BLaER1 (cell line): ENCODE measurements around the gene XRCC6.
"Not testable (repeated sequence)": the region's sequence is repeated elsewhere in the genome, so short reads cannot be mapped to it uniquely, and the experiment has no call there.

Source experiments
- H3K27ac ChIP-seq: shearing (Covaris generic); formaldehyde crosslinking; 2 replicates; pipeline ENCODE4 v1.8.1; 2022
- H3K27me3 ChIP-seq: shearing (Covaris generic); formaldehyde crosslinking; 2 replicates; pipeline ENCODE4 v1.8.1; 2022
- H3K36me3 ChIP-seq: shearing (Covaris generic); formaldehyde crosslinking; 2 replicates; pipeline ENCODE4 v1.8.1; 2022
- H3K4me1 ChIP-seq: shearing (Covaris generic); formaldehyde crosslinking; 2 replicates; pipeline ENCODE4 v1.8.1; 2022
- H3K4me2 ChIP-seq: shearing (Covaris generic); formaldehyde crosslinking; 2 replicates; pipeline ENCODE4 v1.8.1; 2022
- H3K4me3 ChIP-seq: shearing (Covaris generic); formaldehyde crosslinking; 2 replicates; pipeline ENCODE4 v1.8.1; 2022
- H3K9ac ChIP-seq: shearing (Covaris generic); formaldehyde crosslinking; 2 replicates; pipeline ENCODE4 v1.8.1; 2022
- H3K9me3 ChIP-seq: shearing (Covaris generic); formaldehyde crosslinking; 2 replicates; pipeline ENCODE4 v1.8.1; 2022
- H4K20me1 ChIP-seq: shearing (Covaris generic); formaldehyde crosslinking; 2 replicates; pipeline ENCODE4 v1.8.1; 2022
- Cebpa-rat ChIP-seq: shearing (Covaris generic); IDR thresholded peaks from 2 replicates; pipeline ENCODE4 v1.8.1; 2022

Gene XRCC6

DNA sequence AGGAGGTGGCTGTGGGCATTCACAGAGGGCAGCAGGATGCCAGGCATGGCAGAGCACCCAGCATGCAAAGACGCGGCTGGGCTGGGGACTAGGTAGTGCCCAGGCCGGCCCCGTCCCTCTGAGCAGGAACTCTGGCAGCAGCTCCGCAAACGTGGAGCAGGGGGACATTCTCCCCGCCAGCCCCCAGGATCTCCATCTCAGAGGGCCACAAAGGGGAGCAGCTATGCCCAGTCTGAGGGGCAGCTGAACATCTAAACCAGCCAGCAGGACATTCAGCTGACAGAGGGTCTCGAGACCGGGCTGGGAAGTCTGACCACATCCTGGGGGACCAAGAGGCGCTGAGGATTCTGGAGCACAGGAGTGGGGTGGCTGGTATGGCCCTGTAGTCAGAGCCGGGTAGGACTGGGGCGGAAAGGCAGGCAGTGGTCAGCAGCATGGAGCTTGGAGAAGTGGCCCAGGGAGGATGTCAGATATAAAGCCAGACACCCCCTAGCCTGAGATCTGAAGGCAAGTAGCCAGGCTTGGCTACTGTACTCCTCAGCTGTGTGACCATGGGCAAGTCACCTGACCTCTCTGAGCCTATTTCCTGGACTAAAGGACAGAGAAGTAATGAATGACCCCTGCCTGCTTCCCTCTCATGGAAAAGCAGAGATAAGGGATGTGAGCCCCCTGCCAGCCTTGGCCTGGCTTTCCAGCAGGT is 41.6 kb upstream of the XRCC6 start:
- Histone ChIP-seq H3K4me3 (no peak overlapping the region), H3K36me3 (peaks cover 57% of the 10 kb centered on the region; the same call in 1 of the 2 replicates), H3K27me3 (no peaks in the 10 kb centered on the region), H3K4me1 (peaks cover 10% of the 10 kb centered on the region), H3K27ac (no peak overlapping the region), H3K9ac (no peak overlapping the region), H4K20me1 (no peaks in the 10 kb centered on the region; the same call in 1 of the 2 replicates), H3K9me3 (no peaks in the 10 kb centered on the region), H3K4me2 (no peak overlapping the region)
- TF ChIP-seq Cebpa-rat = no peak

DNA sequence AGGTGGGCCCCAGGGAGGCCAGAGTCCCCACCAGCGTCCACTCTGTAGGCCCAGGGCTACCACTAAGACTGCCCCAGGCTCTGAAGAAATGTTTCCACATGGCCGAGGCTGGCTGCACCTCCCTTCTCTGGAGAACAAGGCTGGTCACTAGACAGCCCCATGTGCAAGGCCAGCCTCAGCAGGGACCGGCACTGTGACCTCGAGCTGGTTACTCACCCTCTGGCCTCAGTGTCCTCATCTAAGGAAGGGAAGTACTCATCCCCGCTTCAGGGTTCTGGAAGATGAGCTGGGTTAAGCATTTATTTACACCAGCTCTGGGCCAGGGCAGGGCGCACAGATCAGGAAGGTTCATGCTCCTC is 41.1 kb upstream of the XRCC6 start:
- peaks cover 61% of the 10 kb centered on the region; the same call in 1 of the 2 replicates for H3K36me3 ChIP-seq
- no peak overlapping the region for H3K9ac ChIP-seq
- H4K20me1 ChIP-seq = no peaks in the 10 kb centered on the region; the same call in 1 of the 2 replicates
- H3K4me1 ChIP-seq = peaks cover 10% of the 10 kb centered on the region
- H3K27me3 ChIP-seq = no peaks in the 10 kb centered on the region
- H3K9me3 ChIP-seq = no peaks in the 10 kb centered on the region
- no peak overlapping the region for H3K4me3 ChIP-seq
- H3K4me2 ChIP-seq = no peak overlapping the region
- TF ChIP-seq Cebpa-rat = no peak
- no peak overlapping the region for H3K27ac ChIP-seq

DNA sequence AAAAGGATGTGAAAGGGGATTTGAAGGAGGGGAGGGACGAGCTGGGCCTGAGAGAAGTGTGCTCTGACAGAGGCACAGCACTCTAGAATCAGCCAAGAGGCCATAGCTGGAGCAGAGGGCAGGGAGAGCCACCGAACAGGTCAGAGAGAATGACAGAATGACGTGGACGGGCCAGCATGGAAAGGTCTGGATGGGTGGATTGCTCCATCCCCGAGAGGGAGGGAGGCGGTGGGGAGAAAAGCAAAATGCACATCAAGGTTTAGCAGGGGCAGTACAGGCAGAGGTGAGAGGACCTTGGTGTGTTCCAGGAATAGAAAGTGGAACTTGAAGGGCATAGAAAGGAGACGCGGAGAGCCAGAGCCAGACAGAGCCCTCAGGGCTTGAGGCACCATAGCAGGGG is 38.4 kb upstream of the XRCC6 start:
- H3K9ac ChIP-seq = no peak overlapping the region
- H3K27me3 ChIP-seq = no peaks in the 10 kb centered on the region
- H3K36me3 ChIP-seq = peaks cover 57% of the 10 kb centered on the region; the same call in 1 of the 2 replicates
- H3K9me3 ChIP-seq = no peaks in the 10 kb centered on the region
- no peak overlapping the region for H3K27ac ChIP-seq
- no peak overlapping the region for H3K4me2 ChIP-seq
- TF ChIP-seq Cebpa-rat = no peak
- H3K4me1 ChIP-seq = no peaks in the 10 kb centered on the region
- H3K4me3 ChIP-seq = no peak overlapping the region
- H4K20me1 ChIP-seq = no peaks in the 10 kb centered on the region; the same call in 1 of the 2 replicates

DNA sequence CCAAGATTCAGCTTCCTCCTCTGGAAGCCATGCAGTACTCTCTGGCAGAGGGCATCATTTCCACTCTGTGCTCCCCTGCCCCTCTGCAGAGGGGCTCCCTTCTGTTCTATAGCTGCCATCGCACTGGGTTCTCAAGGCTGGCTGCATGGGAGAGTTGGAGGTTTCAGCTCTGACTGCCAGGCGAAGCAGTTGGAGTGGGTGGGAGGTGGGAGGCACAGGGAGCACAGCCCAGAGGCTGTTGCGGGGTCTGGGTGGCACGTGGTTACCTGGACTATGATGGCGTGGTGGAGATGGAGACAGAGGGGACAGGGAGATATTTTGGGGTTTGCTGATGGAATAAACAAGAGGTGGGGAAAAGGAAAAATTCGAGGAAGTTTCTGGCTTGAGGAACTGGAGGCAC is 36.2 kb upstream of the XRCC6 start:
- no peak for TF ChIP-seq Cebpa-rat
- no peak overlapping the region for H3K27ac ChIP-seq
- H3K9ac ChIP-seq = no peak overlapping the region
- H3K4me3 ChIP-seq = no peak overlapping the region
- peaks cover 39% of the 10 kb centered on the region; the same call in 1 of the 2 replicates for H3K36me3 ChIP-seq
- H3K27me3 ChIP-seq = no peaks in the 10 kb centered on the region
- no peaks in the 10 kb centered on the region for H3K9me3 ChIP-seq
- H3K4me2 ChIP-seq = no peak overlapping the region
- H3K4me1 ChIP-seq = peaks cover 14% of the 10 kb centered on the region
- no peaks in the 10 kb centered on the region; the same call in 1 of the 2 replicates for H4K20me1 ChIP-seq

DNA sequence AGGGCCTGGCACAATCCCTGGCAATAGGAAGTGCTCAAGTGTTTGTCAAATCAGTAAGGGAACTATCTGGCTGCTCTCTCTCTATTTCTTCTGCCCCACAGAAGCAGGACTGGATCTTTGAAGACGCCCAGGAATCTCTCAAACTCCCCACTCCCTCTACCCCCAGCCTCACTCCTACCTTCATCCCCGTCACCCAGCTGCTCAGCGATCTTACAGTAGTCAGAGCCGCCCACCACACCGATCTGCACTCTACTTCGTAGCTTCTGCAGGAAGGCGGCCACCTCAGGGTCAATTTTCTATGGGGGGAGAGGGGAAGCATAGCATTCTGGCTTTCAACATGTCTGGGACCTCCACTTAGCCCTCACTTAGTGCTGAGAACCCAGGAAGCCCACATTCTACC is 35.2 kb upstream of the XRCC6 start:
- no peaks in the 10 kb centered on the region; the same call in 1 of the 2 replicates for H4K20me1 ChIP-seq
- peaks cover 32% of the 10 kb centered on the region; the same call in 1 of the 2 replicates for H3K36me3 ChIP-seq

DNA sequence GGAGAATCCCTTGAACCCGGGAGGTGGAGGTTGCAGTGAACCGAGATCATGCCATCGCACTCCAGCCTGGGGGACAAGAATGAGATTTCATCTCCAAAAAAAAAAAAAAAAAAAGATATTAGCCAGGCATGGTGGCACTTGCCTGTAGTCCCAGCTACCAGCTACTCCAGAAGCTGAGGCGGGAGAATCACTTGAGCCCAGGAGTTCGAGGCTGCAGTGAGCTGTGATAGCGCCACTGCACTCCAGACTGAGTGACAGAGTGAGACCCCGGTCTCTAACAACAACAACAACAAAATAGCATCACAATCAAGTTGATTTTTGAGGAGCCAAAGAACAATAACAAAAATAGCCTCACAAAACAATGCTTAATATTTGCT is 33.8 kb upstream of the XRCC6 start:
- H3K4me2 ChIP-seq = no peak overlapping the region
- peaks cover 27% of the 10 kb centered on the region for H3K4me1 ChIP-seq
- TF ChIP-seq Cebpa-rat = no peak
- H3K9me3 ChIP-seq = no peaks in the 10 kb centered on the region
- H3K9ac ChIP-seq = no peak overlapping the region
- no peaks in the 10 kb centered on the region for H3K27me3 ChIP-seq
- no peak overlapping the region for H3K27ac ChIP-seq
- H3K4me3 ChIP-seq = no peak overlapping the region
- H3K36me3 ChIP-seq = peaks cover 24% of the 10 kb centered on the region; the same call in 1 of the 2 replicates
- H4K20me1 ChIP-seq = no peaks in the 10 kb centered on the region; the same call in 1 of the 2 replicates

More for the DNA sequence above, 35.2 kb upstream of the XRCC6 start:
- no peak overlapping the region for H3K4me3 ChIP-seq
- no peak overlapping the region for H3K27ac ChIP-seq
- no peaks in the 10 kb centered on the region for H3K27me3 ChIP-seq
- TF ChIP-seq Cebpa-rat = no peak
- peaks cover 21% of the 10 kb centered on the region for H3K4me1 ChIP-seq
- H3K4me2 ChIP-seq = no peak overlapping the region
- H3K9ac ChIP-seq = no peak overlapping the region
- H3K9me3 ChIP-seq = no peaks in the 10 kb centered on the region

DNA sequence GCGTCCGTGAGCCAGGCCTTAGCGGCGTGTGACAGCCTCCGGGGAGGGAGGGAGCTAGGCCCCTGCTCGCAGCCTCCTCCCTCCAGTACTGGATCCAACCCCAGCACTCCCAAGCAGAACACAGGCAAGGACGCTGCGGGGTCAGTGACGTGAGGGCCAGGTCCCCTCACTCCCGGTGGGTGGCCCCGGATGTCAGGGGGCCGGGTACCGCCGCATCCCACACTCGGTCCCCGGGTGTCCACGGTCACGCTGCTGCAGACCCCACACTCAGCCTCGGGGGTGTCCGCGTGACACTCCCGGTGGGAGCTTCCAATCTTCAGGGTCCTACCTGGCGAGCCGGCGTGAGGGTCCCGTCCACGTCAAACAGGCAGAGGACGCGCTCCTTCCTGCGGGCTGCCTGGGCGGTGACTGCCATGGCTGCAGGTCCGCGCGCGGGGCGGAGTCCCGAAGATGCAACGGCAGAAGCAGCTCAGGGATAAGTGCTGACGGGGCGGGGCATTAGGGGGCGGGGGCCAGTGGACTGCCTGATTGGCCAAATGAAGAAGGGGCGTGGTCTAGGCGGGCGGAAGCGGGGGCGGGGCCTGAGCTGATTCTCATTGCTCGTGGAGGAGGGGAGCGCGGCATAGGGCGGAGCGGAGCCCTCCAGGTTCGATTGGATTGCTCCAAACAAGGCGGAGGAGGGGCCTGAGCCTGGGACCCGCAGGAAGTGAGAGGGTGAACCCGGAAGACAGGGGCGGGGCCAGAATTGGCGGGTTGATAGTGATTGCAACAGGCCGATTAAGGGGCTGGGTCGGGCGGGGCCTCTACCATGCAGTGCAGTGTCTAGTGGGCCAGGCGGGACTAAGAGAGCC is 31.5 kb upstream of the XRCC6 start, which contains the start of gene PMM1:
TSS of gene PMM1 (minus strand) at position 450 of the 851 bp plus-strand sequence. CDS start at position 415, 35 bp downstream.
- H4K20me1 ChIP-seq = no peaks in the 10 kb centered on the region; the same call in 1 of the 2 replicates
- H3K27ac ChIP-seq = peak within 1 kb of the TSS; percentile 63
- peak; percentile 76 for TF ChIP-seq Cebpa-rat
- H3K4me1 ChIP-seq = peaks cover 27% of the 10 kb centered on the region
- no peaks in the 10 kb centered on the region for H3K27me3 ChIP-seq
- peak within 1 kb of the TSS; percentile 85 for H3K9ac ChIP-seq
- peaks cover 3% of the 10 kb centered on the region; the same call in 1 of the 2 replicates for H3K36me3 ChIP-seq
- H3K9me3 ChIP-seq = no peaks in the 10 kb centered on the region
- peak within 1 kb of the TSS; percentile 99 for H3K4me2 ChIP-seq
- peak within 1 kb of the TSS; percentile 92 for H3K4me3 ChIP-seq

DNA sequence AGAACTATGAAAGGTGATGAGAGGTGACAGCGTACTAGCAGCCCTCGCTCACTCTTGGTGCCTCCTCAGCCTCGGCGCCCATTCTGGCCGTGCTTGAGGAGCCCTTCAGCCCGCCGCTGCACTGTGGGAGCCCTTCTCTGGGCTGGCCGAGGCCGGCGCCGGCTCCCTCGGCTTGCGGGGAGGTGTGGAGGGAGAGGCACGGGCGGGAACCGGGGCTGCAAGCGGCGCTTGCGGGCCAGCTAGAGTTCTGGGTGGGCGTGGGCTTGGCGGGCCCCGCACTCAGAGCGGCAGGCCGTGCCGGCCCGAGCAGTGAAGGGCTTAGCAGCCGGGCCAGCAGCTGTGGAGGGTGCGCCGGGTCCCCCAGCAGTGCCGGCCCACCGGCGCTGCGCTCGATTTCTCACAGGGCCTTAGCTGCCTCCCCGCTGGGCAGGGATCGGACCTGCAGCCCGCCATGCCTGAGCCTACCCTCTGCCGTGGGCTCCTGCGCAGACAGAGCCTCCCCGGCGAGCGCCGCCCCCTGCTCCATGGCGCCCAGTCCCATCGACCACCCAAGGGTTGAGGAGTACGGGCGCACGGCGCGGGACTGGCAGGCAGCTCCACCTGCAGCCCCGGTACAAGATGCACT is 27.6 kb upstream of the XRCC6 start:
- H3K27me3 ChIP-seq, H3K27ac ChIP-seq, H3K4me3 ChIP-seq, H3K9me3 ChIP-seq, H3K36me3 ChIP-seq, H3K9ac ChIP-seq, H3K4me2 ChIP-seq: not testable (repeated sequence)
- peaks cover 23% of the 10 kb centered on the region for H4K20me1 ChIP-seq
- H3K4me1 ChIP-seq = peaks cover 23% of the 10 kb centered on the region

DNA sequence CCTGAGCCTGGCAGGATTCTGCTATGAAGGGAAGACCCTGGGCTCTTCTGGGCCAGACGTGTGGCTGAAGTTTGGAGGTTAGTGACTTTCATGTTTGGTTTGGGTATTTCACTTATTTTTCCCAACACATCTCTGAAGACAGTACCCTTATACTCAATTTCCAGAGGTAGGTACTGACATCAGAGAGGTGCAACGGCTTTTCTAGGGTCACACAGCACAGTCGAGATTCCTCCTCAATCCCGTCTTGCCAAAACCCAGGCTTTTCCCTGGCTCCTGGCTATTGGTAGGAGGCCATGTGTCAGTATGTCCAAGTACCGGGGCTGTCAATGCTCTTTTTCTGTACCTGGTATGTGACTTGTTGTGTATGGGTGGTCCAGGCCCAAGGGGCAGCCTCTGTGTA is 25.4 kb upstream of the XRCC6 start:
- no peak overlapping the region for H3K27ac ChIP-seq
- peaks cover 7% of the 10 kb centered on the region for H3K4me1 ChIP-seq
- no peak overlapping the region for H3K4me3 ChIP-seq
- no peaks in the 10 kb centered on the region for H3K9me3 ChIP-seq
- H3K9ac ChIP-seq = no peak overlapping the region
- H3K36me3 ChIP-seq = peaks cover 15% of the 10 kb centered on the region
- H3K4me2 ChIP-seq = no peak overlapping the region
- TF ChIP-seq Cebpa-rat = no peak
- peaks cover 27% of the 10 kb centered on the region for H3K27me3 ChIP-seq
- peaks cover 45% of the 10 kb centered on the region for H4K20me1 ChIP-seq
